Astrocyte of the cerebellum (primary cell): ENCODE measurements around the gene ANKRD31.
"Not testable (repeated sequence)": the region's sequence is repeated elsewhere in the genome, so short reads cannot be mapped to it uniquely, and the experiment has no call there.

Experiments used
- DNase-seq: peaks from one replicate; pipeline ENCODE4 v3.0.0-alpha.2; 2011; ENCODE audit warnings: low read depth
- H3K4me3 ChIP-seq: 2 replicates; pipeline ENCODE4 v1.5.1; 2011; ENCODE audit warnings: mild to moderate bottlenecking, low read depth, low read length, moderate library complexity
- in situ Hi-C: cut with HindIII; loops from 2 replicates; pipeline ENCODE4 v1.10.0; 2017; ENCODE audit warnings: low sequenced_read_pairs
- TF ChIP-seq, protein P1 (sequence below): IDR thresholded peaks from 2 replicates; pipeline ENCODE4 v1.5.1; 2012; ENCODE audit warnings: low read length, low read depth, moderate library complexity, mild to moderate bottlenecking; ENCODE audit errors: missing control alignments

The ANKRD31 gene

DNA sequence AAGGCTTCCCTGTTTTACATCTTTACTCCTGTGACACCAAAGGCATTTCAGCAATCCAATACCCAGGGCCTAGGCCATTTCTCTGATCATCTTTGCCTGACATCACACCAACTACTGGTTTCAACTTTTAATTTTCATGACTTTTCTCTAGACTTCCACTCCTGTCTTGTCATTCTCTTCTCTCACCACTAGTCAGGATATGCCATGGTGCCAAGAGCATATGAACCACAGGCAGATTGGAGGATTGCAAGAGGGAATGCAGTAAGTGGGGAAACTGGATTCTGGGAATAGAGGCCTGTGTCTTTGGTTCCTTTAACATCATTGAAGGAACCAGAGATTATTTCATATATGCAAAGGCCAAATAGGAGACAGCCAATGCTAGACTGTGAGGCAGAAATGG, 69.3 kb downstream of the ANKRD31 start:
- TF ChIP-seq, protein P1, sequence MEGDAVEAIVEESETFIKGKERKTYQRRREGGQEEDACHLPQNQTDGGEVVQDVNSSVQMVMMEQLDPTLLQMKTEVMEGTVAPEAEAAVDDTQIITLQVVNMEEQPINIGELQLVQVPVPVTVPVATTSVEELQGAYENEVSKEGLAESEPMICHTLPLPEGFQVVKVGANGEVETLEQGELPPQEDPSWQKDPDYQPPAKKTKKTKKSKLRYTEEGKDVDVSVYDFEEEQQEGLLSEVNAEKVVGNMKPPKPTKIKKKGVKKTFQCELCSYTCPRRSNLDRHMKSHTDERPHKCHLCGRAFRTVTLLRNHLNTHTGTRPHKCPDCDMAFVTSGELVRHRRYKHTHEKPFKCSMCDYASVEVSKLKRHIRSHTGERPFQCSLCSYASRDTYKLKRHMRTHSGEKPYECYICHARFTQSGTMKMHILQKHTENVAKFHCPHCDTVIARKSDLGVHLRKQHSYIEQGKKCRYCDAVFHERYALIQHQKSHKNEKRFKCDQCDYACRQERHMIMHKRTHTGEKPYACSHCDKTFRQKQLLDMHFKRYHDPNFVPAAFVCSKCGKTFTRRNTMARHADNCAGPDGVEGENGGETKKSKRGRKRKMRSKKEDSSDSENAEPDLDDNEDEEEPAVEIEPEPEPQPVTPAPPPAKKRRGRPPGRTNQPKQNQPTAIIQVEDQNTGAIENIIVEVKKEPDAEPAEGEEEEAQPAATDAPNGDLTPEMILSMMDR, result peak; percentile 28
- H3K4me3 ChIP-seq, result no peak overlapping the region
- in situ Hi-C loops, result no loop called here
- DNase-seq, result no peak

DNA sequence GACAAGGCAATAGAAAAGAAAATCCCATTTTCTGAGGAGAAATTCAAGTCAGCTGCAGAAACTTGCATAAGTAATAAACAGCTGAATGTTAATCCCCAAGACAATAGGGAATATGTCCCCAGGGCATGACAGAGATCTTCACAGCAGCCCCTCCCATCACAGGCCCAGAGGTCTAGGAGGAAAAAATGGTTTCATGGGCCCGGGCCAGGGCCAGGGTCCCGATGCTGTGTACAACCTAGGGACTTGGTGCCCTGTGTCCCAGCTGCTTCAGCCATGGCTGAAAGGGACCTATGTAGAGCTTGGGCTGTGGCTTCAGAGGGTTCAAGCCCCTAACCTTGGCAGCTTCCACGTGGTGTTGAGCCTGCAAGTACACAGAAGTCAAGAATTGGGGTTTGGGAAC, 75.2 kb downstream of the ANKRD31 start:
- in situ Hi-C loops, H3K4me3 ChIP-seq, DNase-seq: not testable (repeated sequence)

DNA sequence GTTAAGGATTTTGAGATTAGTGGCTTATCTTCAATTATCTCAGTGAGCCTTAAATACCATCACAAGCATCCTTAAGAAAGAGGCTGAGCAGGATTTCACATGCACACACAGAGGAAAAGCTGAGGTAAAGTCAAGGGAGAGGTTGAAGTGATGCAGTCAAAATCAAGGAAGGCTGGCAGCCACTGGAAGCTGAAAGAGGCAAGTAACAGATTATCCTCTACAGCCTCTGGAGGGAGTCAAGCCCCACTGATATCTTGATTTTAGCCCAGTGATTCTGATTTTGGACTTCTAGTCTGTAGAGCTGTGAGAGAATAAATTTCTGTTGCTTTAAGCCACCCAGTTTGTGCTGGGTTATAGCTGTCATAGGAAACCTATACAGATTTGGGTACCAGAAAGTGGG, 80.1 kb downstream of the ANKRD31 start:
- in situ Hi-C loops, result no loop called here
- H3K4me3 ChIP-seq, result no peak overlapping the region
- no peak for DNase-seq
- TF ChIP-seq, protein P1, result peak; percentile 13

DNA sequence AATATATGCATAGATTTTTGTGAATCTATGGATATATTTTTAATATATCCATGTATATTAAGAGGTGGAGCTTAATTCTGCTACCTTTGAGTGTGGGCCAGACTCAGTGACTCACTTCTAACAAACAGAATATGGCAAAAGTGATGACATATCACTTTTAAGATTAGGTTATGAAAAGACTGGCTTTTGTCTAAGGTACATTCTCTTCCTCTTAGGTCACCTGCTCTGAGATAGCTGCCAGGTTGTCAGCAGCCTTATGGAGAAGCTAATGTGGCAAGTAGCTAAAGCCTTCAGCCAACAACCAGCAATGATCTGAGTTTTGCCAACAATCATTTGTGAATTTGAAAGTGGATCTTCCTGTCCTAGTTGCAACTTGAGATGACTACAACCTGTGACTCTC, 83.8 kb downstream of the ANKRD31 start:
- TF ChIP-seq, protein P1, result no peak
- H3K4me3 ChIP-seq, result no peak overlapping the region
- DNase-seq, result no peak
- in situ Hi-C loops, result no loop called here

DNA sequence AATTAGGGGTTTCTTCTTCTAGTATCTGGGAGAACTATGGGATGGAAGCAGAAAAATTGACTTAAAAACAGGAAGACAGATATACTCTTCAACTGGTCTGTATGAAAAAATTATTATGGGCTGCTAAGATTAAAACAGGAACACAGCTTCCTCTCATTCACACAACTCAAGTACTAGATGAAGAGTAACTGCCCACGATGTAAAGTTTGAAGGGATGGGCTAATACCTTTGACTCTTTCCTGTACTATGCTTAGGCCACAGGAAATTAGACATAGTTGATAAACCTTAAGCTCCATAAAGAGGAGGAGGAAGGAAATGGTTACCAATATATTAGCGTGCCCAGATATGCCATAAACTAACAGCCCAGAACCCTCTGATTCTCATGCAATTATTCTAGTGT, 88.6 kb downstream of the ANKRD31 start:
- H3K4me3 ChIP-seq, result no peak overlapping the region
- in situ Hi-C loops, result no loop called here
- TF ChIP-seq, protein P1, result no peak
- no peak for DNase-seq

- in situ Hi-C loops, result no loop called here
- H3K4me3 ChIP-seq, result no peak overlapping the region
- TF ChIP-seq, protein P1, result no peak
- no peak for DNase-seq
Measured at GRCh38 chr5:75142566-75143136, 94.0 kb downstream of the ANKRD31 start.

DNA sequence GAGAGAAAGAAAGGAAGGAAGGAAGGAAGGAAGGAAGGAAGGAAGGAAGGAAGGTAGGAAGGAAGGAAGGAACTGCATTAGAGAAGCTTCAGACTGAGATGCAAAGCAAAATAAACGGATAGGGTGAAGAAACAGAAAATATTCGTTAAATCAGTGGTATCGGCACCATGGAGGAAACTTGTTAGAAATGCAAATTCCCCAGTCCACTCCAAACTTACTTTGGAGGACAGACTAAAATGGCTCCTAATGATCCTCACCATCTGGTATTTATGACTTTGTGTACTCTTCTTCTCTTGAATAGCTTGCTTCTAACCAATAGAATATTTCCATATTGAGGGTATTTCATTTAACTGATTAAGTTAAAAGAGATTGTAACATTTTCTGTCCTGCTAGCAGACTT, 96.4 kb downstream of the ANKRD31 start:
- TF ChIP-seq, protein P1, result no peak
- no peak overlapping the region for H3K4me3 ChIP-seq
- no peak for DNase-seq
- in situ Hi-C loops, result no loop called here
